ENCODE results near the gene ZNF487. TPM values are rescaled to one million over a fixed set of nuclear protein-coding genes. Genes with fewer than 3 reads are reported as not detected.

The ZNF487 gene
- total and polyA plus RNA-seq, 2 experiments from 2014 or later: 5.5 to 11.0 TPM

DNA sequence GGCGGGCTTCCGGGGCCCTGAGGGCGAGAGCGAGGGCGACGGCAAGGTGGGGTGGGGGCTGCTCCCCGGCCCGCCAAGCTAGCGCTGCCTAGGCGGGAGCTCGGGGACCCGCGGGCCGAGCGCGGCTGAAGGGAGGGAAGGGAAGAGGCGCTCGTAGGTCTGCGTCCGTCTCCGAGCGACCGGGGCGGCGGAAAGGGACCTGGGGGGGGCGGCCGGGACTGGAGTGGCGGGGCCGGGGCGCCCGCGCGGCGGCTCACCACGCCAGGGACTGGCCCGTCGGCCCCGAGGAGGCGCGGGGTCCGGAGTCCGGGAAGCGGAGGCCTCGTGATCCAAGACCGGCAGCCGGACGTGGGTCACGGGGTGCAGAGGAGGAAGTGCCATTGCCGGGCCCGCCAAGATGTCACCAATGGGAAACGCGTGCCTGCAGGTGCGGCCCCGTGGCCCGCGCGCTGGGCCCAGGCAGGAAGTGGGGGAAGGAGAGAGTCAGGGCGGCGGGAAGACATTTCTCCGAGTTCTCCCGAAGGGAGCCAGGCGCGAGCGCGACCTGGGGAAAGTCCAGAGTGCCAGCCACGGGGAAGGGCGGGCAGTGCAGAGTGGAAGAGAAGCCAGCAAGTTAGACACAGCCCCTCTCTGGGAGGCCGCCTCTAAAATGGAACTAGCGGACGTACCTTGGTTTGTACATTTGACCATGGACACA lies 39.8 kb upstream of the ZNF487 start:
- Histone ChIP-seq H3K9me2 (ENCODE audit: insufficient read depth) (no peaks in the 10 kb centered on the region), H4K20me1 (ENCODE audit: insufficient read depth) (peaks cover 21% of the 10 kb centered on the region), H3K9me3 (ENCODE audit: low read depth) (no peaks in the 10 kb centered on the region), H3F3A (ENCODE audit: insufficient read depth) (peaks cover 46% of the 10 kb centered on the region), H3K79me2 (ENCODE audit: insufficient read depth) (peaks cover 97% of the 10 kb centered on the region), H3K4me2 (ENCODE audit: unreplicated experiment) (peak overlapping the region; percentile 71), H3K4me1 (ENCODE audit: insufficient read depth) (peaks cover 56% of the 10 kb centered on the region), H3K4me3 (peak overlapping the region; percentile 75), H3K36me3 (ENCODE audit: low read depth) (peaks cover 25% of the 10 kb centered on the region), H3K27me3 (replicated peaks; ENCODE audit: insufficient read depth) (no peaks in the 10 kb centered on the region), H2AFZ (no peak overlapping the region), H3K9ac (peak overlapping the region; percentile 86), H3K27ac (peak overlapping the region; percentile 87)
- TF ChIP-seq EZH2 (IDR thresholded peaks at IDR 0.05; ENCODE audit: insufficient read depth, poor library complexity, severe bottlenecking) (no peak), EZH2phosphoT487 (IDR thresholded peaks at IDR 0.05; ENCODE audit: insufficient read depth, low read depth) (no peak)
- in situ Hi-C loops (cut with MboI): no loop called here
- peak; percentile 83 for DNase-seq
- WGBS, 2 experiments (ENCODE audit: low coverage in 1 of 2, low lambda C conversion rate in 2 of 2, missing lambda C conversion rate in 2 of 2): 1% methylated on average over 20 to 45 of the region's 70 CpGs

DNA sequence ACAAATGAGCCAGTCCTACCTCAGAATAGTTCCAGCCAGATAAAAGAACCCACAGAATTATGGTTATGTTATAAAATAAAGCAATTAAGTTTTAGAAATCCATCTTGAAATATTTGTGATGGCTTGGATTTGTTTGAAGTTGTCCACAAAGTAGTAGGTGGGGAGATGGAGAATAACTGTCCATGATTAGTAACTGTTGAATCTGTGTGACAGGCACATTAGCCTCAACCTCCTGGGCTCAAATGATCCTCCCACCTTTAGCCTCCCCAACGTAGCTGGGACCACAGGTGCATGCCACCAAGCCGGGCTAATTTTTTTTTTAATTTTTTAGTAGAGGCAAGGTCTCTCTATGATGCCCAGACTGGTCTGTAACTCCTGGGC lies 38.0 kb upstream of the ZNF487 start:
- peaks cover 36% of the 10 kb centered on the region for H4K20me1 ChIP-seq (ENCODE audit: insufficient read depth)
- peak overlapping the region; percentile 87 for H3K27ac ChIP-seq
- no peak for DNase-seq
- peaks cover 97% of the 10 kb centered on the region for H3K79me2 ChIP-seq (ENCODE audit: insufficient read depth)
- 98% methylated on average over 2 of the region's 2 CpGs for WGBS, 2 experiments (ENCODE audit: low coverage in 1 of 2, low lambda C conversion rate in 2 of 2, missing lambda C conversion rate in 2 of 2)
- no peaks in the 10 kb centered on the region for H3K9me3 ChIP-seq (ENCODE audit: low read depth)
- H3K27me3 ChIP-seq (replicated peaks; ENCODE audit: insufficient read depth): no peaks in the 10 kb centered on the region
- no peak overlapping the region for H2AFZ ChIP-seq
- peak overlapping the region; percentile 86 for H3K9ac ChIP-seq
- H3K4me2 ChIP-seq (ENCODE audit: unreplicated experiment): peak overlapping the region; percentile 36
- peaks cover 73% of the 10 kb centered on the region for H3K4me1 ChIP-seq (ENCODE audit: insufficient read depth)
- H3K36me3 ChIP-seq (ENCODE audit: low read depth): peaks cover 10% of the 10 kb centered on the region
- H3K9me2 ChIP-seq (ENCODE audit: insufficient read depth): no peaks in the 10 kb centered on the region
- in situ Hi-C loops (cut with MboI): no loop called here
- peaks cover 45% of the 10 kb centered on the region for H3F3A ChIP-seq (ENCODE audit: insufficient read depth)
- TF ChIP-seq EZH2phosphoT487 (IDR thresholded peaks at IDR 0.05; ENCODE audit: insufficient read depth, low read depth): no peak
- H3K4me3 ChIP-seq: no peak overlapping the region; the same call in 1 of the 2 replicates

DNA sequence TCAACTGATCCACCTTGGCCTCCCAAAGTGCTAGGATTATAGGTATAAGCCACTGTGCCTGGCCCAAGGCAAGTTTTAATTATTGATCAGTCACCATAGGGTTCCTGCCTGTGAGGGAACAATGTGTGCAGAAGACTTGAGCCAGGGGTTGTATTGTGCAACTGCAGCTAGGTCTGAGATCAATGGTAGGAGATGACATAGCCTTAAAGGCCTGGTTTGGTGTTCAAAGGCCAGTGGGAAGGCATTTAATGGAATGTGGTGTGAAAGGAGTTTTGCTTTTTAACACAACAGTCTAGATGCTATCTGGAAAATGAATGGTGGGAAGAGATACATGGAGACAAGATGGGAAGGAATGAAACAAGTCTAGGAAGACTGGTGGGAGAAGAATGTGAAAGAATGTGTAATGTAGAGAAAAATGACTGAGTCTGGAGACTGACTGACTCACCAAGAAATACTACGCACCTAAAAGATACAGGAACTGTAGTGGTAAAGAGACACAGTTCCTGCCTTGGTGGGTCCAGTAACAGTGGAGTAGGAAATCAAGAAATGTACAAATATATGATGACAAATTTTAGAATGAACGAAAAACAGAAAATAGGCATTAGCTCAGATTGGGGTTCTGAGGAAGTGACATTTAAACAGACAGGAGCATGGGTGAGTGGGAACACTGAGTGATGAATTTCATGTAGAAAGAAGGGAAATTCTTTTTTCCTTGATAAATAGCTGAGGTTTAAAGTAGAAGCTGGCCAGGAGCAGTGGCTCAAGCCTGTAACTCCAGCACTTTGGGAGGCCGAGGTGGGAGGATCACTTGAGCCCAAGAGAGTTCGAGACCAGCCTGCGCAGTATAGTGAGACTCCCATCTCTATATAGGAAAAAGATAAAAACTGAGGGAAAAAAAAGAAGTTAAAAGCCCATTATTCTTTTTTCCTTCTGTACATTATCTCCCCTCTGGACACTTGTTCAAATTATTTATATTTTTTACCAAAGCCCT lies 37.3 kb upstream of the ZNF487 start:
- Histone ChIP-seq H3K36me3 (ENCODE audit: low read depth) (0 out of 2 replicates have a peak, but pooled peaks cover 4% of the 10 kb centered on the region), H3K9ac (peak overlapping the region; percentile 86), H3K27me3 (replicated peaks; ENCODE audit: insufficient read depth) (no peaks in the 10 kb centered on the region), H3K4me2 (ENCODE audit: unreplicated experiment) (peak overlapping the region; percentile 36), H3K4me1 (ENCODE audit: insufficient read depth) (peaks cover 79% of the 10 kb centered on the region), H3K27ac (peak overlapping the region; percentile 87), H4K20me1 (ENCODE audit: insufficient read depth) (peaks cover 36% of the 10 kb centered on the region), H3K9me2 (ENCODE audit: insufficient read depth) (no peaks in the 10 kb centered on the region), H3K9me3 (ENCODE audit: low read depth) (no peaks in the 10 kb centered on the region), H2AFZ (no peak overlapping the region), H3K4me3 (no peak overlapping the region; the same call in 1 of the 2 replicates), H3K79me2 (ENCODE audit: insufficient read depth) (peaks cover 97% of the 10 kb centered on the region), H3F3A (ENCODE audit: insufficient read depth) (peaks cover 43% of the 10 kb centered on the region)
- no peak for TF ChIP-seq EZH2 (IDR thresholded peaks at IDR 0.05; ENCODE audit: insufficient read depth, poor library complexity, severe bottlenecking)
- TF ChIP-seq EZH2phosphoT487 (IDR thresholded peaks at IDR 0.05; ENCODE audit: insufficient read depth, low read depth): no peak
- peak; percentile 74 for DNase-seq
- WGBS, 2 experiments (ENCODE audit: low coverage in 1 of 2, low lambda C conversion rate in 2 of 2, missing lambda C conversion rate in 2 of 2): 57% methylated on average over 5 of the region's 5 CpGs
- in situ Hi-C loops (cut with MboI): no loop called here

DNA sequence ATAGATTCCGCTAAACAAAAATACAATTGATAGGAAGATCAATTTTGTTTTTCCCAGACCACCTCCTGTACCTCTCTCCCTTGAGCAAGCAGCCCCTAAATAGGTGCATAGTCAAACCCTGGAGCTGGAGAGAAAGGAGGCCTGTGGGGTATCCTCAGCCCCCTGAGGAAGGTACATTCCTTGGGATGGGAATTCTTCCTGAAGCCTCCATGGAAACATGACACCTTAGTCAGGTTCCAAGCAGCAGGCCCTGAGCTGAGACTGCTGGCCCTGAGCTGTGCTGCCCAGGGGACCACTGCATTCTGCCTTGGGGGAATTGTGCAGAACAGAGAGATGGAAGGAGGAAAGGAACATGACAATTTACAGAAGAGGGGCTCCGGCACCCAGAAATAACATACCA lies 35.3 kb upstream of the ZNF487 start:
- in situ Hi-C loops (cut with MboI): no loop called here
- H4K20me1 ChIP-seq (ENCODE audit: insufficient read depth): peaks cover 39% of the 10 kb centered on the region
- TF ChIP-seq EZH2phosphoT487 (IDR thresholded peaks at IDR 0.05; ENCODE audit: insufficient read depth, low read depth): no peak
- TF ChIP-seq EZH2 (IDR thresholded peaks at IDR 0.05; ENCODE audit: insufficient read depth, poor library complexity, severe bottlenecking): no peak

More for the DNA sequence above, 35.3 kb upstream of the ZNF487 start:
- no peak for DNase-seq
- no peak overlapping the region for H3K4me2 ChIP-seq (ENCODE audit: unreplicated experiment)
- no peak overlapping the region for H3K4me3 ChIP-seq
- no peaks in the 10 kb centered on the region for H3K9me3 ChIP-seq (ENCODE audit: low read depth)
- peaks cover 98% of the 10 kb centered on the region for H3K79me2 ChIP-seq (ENCODE audit: insufficient read depth)
- H3K36me3 ChIP-seq (ENCODE audit: low read depth): 0 out of 2 replicates have a peak, but pooled peaks cover 4% of the 10 kb centered on the region
- H3K27me3 ChIP-seq (replicated peaks; ENCODE audit: insufficient read depth): no peaks in the 10 kb centered on the region
- H3K9ac ChIP-seq: 0 out of 2 replicates have a peak overlapping the region, but pooled peaks have one; percentile 16
- H3K9me2 ChIP-seq (ENCODE audit: insufficient read depth): no peaks in the 10 kb centered on the region
- peaks cover 46% of the 10 kb centered on the region for H3F3A ChIP-seq (ENCODE audit: insufficient read depth)
- H3K27ac ChIP-seq: peak overlapping the region; percentile 87; the same call in 1 of the 2 replicates
- no peak overlapping the region for H2AFZ ChIP-seq
- 98 to 99% methylated on average over 2 of the region's 2 CpGs for WGBS, 2 experiments (ENCODE audit: low coverage in 1 of 2, low lambda C conversion rate in 2 of 2, missing lambda C conversion rate in 2 of 2)
- peaks cover 84% of the 10 kb centered on the region for H3K4me1 ChIP-seq (ENCODE audit: insufficient read depth)

Data from GM23248 (cell line).